ENCODE results near the gene RUFY3.
"Not testable (repeated sequence)": the region's sequence is repeated elsewhere in the genome, so short reads cannot be mapped to it uniquely, and the experiment has no call there.

RUFY3 gene

GRCh38 chr4:70724463-70724862 lies 2.7 kb downstream of the RUFY3 start:
- no peaks in the 10 kb centered on the region for H3K9me3 ChIP-seq (ENCODE audit: severe bottlenecking)
- no peak overlapping the region for H3K27ac ChIP-seq (ENCODE audit: poor library complexity, severe bottlenecking)
- no peak for DNase-seq (ENCODE audit: low spot score)
- no peaks in the 10 kb centered on the region for H3K27me3 ChIP-seq (ENCODE audit: insufficient read depth, poor library complexity, severe bottlenecking)
- H3K4me1 ChIP-seq (ENCODE audit: insufficient read depth, poor library complexity, severe bottlenecking), result peaks cover 11% of the 10 kb centered on the region
- ATAC-seq (ENCODE audit: low read depth), result no peak
- H3K4me3 ChIP-seq (ENCODE audit: severe bottlenecking), result no peak overlapping the region
- TF ChIP-seq CTCF (IDR thresholded peaks at IDR 0.05; ENCODE audit: poor library complexity, severe bottlenecking), result no peak
- 0 out of 2 replicates have a peak, but pooled peaks cover 4% of the 10 kb centered on the region for H3K36me3 ChIP-seq (ENCODE audit: low read depth)

- Histone ChIP-seq H3K9me3 (ENCODE audit: severe bottlenecking) (no peaks in the 10 kb centered on the region), H3K27ac (ENCODE audit: poor library complexity, severe bottlenecking) (no peak overlapping the region), H3K4me1 (ENCODE audit: insufficient read depth, poor library complexity, severe bottlenecking) (peaks cover 11% of the 10 kb centered on the region), H3K4me3 (ENCODE audit: severe bottlenecking) (no peak overlapping the region), H3K36me3 (ENCODE audit: low read depth) (0 out of 2 replicates have a peak, but pooled peaks cover 4% of the 10 kb centered on the region), H3K27me3 (ENCODE audit: insufficient read depth, poor library complexity, severe bottlenecking) (no peaks in the 10 kb centered on the region)
- no peak for ATAC-seq (ENCODE audit: low read depth)
- no peak for DNase-seq (ENCODE audit: low spot score)
- TF ChIP-seq CTCF (IDR thresholded peaks at IDR 0.05; ENCODE audit: poor library complexity, severe bottlenecking), result no peak
Measured at GRCh38 chr4:70725633-70726032, 3.9 kb downstream of the RUFY3 start.

GRCh38 chr4:70726515-70726914 lies 4.8 kb downstream of the RUFY3 start:
- not testable (repeated sequence) for H3K4me1 ChIP-seq (ENCODE audit: insufficient read depth, poor library complexity, severe bottlenecking); DNase-seq (ENCODE audit: low spot score); H3K27ac ChIP-seq (ENCODE audit: poor library complexity, severe bottlenecking); ATAC-seq (ENCODE audit: low read depth); H3K36me3 ChIP-seq (ENCODE audit: low read depth); H3K9me3 ChIP-seq (ENCODE audit: severe bottlenecking); H3K27me3 ChIP-seq (ENCODE audit: insufficient read depth, poor library complexity, severe bottlenecking); H3K4me3 ChIP-seq (ENCODE audit: severe bottlenecking)

GRCh38 chr4:70728091-70728490 lies 6.3 kb downstream of the RUFY3 start:
- Histone ChIP-seq H3K4me1 (ENCODE audit: insufficient read depth, poor library complexity, severe bottlenecking) (no peaks in the 10 kb centered on the region), H3K36me3 (ENCODE audit: low read depth) (0 out of 2 replicates have a peak, but pooled peaks cover 2% of the 10 kb centered on the region), H3K9me3 (ENCODE audit: severe bottlenecking) (no peaks in the 10 kb centered on the region), H3K27me3 (ENCODE audit: insufficient read depth, poor library complexity, severe bottlenecking) (no peaks in the 10 kb centered on the region), H3K4me3 (ENCODE audit: severe bottlenecking) (no peak overlapping the region), H3K27ac (ENCODE audit: poor library complexity, severe bottlenecking) (no peak overlapping the region)
- ATAC-seq (ENCODE audit: low read depth) (no peak), DNase-seq (ENCODE audit: low spot score) (no peak)
- TF ChIP-seq CTCF (IDR thresholded peaks at IDR 0.05; ENCODE audit: poor library complexity, severe bottlenecking), result no peak

- H3K36me3 ChIP-seq (ENCODE audit: low read depth); H3K4me3 ChIP-seq (ENCODE audit: severe bottlenecking); H3K27ac ChIP-seq (ENCODE audit: poor library complexity, severe bottlenecking); DNase-seq (ENCODE audit: low spot score); H3K9me3 ChIP-seq (ENCODE audit: severe bottlenecking); H3K4me1 ChIP-seq (ENCODE audit: insufficient read depth, poor library complexity, severe bottlenecking); H3K27me3 ChIP-seq (ENCODE audit: insufficient read depth, poor library complexity, severe bottlenecking); ATAC-seq (ENCODE audit: low read depth): not testable (repeated sequence)
Measured at GRCh38 chr4:70732878-70733277, 11.1 kb downstream of the RUFY3 start.

- Histone ChIP-seq H3K27ac (ENCODE audit: poor library complexity, severe bottlenecking) (peak overlapping the region; percentile 38), H3K4me3 (ENCODE audit: severe bottlenecking) (peak overlapping the region; percentile 21), H3K4me1 (ENCODE audit: insufficient read depth, poor library complexity, severe bottlenecking) (peaks cover 2% of the 10 kb centered on the region), H3K27me3 (ENCODE audit: insufficient read depth, poor library complexity, severe bottlenecking) (no peaks in the 10 kb centered on the region), H3K9me3 (ENCODE audit: severe bottlenecking) (no peaks in the 10 kb centered on the region), H3K36me3 (ENCODE audit: low read depth) (no peaks in the 10 kb centered on the region)
- DNase-seq (ENCODE audit: low spot score) (no peak), ATAC-seq (ENCODE audit: low read depth) (peak; percentile 90)
- no peak for TF ChIP-seq CTCF (IDR thresholded peaks at IDR 0.05; ENCODE audit: poor library complexity, severe bottlenecking)
Measured at GRCh38 chr4:70734168-70734954, 12.6 kb downstream of the RUFY3 start.

Data from RWPE2 (cell line).